NCI-H1417 treated with DMSO at 0.1 percent for 48 hours (cell line): ENCODE results near the gene VSX1.
A peak's percentile ranks its signal among the peaks of the same experiment; 100 is the strongest.

ENCODE experiments used
- DNase-seq: peaks from one replicate; lab custom pipeline; 2025; lab: John Stamatoyannopoulos, UW

The VSX1 gene

DNA sequence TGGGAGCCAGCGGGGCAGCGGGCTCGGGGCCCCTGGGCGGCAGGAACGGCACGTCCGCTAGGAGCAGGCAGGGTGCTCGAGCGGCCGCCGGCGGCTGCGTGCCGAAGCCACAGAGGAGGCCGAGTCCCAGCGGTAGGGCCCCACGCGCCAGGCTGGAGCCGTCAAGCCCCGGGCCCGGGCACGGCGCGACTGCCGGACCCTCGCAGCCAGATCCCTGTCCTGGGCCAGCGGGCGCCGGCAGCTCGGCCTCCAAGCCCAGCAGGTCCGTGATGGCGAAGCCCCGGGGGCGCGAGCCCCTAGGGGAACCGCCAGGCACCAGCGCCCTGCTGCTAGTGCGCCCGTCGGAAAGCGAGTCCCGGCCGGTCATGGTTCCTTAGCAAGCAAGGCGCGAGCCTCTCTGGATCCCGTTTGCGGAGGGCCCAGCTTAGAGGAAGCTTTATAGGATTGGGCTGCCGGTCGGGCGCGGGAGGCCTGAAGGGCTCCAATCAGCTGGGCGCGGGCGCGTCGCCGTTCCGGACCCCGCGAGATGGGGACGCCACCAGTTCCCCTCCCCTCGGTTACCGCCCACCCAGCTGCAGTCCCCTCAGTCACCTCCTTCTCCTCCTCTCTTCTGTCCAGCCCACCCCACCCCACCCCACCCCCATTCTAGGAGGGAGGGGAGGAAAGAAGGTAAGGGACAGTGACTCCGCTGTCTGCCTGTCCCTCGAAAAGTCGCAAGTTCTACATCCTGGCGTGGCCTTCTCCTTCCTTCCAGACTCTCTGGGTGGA, at the start of gene VSX1:
Gene VSX1, minus strand, starts transcription at position 412 of the 768 bp plus-strand sequence. Its CDS starts 45 bp downstream, at position 367.
- no peak for DNase-seq

GRCh38 chr20:25129908-25130307, 48.0 kb upstream of the VSX1 start:
- no peak for DNase-seq

- DNase-seq = no peak
Observed at GRCh38 chr20:25129428-25129827, 47.5 kb upstream of the VSX1 start.

GRCh38 chr20:25128649-25129048, 46.7 kb upstream of the VSX1 start:
- DNase-seq = no peak

GRCh38 chr20:25127761-25128537, 46.0 kb upstream of the VSX1 start:
- no peak for DNase-seq

- DNase-seq = no peak
Observed at GRCh38 chr20:25126204-25127029, 44.5 kb upstream of the VSX1 start.

- no peak for DNase-seq
Observed at GRCh38 chr20:25125636-25126035, 43.7 kb upstream of the VSX1 start.

DNA sequence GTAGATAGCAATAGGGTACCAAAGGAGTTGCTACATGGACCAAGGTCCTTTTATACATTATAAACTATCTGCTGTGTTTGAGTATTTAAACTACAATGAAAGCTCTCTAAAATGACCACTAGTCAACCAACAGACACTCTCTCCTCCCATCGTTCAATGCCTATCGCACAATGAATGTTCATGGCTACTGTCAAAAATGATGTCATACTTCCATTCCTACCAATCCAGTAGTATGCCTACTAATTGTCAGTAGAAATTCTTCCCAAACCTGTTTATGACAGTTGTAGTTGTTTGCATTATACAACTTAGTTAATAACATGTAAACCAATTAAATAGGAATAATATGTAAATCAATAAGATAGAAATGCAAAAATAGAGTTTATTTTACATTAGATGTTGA, 39.0 kb upstream of the VSX1 start:
- DNase-seq = no peak

- DNase-seq = no peak
Observed at GRCh38 chr20:25120457-25120856, 38.5 kb upstream of the VSX1 start.

GRCh38 chr20:25118529-25118928, 36.6 kb upstream of the VSX1 start:
- no peak for DNase-seq

- no peak for DNase-seq
Observed at GRCh38 chr20:25117990-25118389, 36.0 kb upstream of the VSX1 start.

DNA sequence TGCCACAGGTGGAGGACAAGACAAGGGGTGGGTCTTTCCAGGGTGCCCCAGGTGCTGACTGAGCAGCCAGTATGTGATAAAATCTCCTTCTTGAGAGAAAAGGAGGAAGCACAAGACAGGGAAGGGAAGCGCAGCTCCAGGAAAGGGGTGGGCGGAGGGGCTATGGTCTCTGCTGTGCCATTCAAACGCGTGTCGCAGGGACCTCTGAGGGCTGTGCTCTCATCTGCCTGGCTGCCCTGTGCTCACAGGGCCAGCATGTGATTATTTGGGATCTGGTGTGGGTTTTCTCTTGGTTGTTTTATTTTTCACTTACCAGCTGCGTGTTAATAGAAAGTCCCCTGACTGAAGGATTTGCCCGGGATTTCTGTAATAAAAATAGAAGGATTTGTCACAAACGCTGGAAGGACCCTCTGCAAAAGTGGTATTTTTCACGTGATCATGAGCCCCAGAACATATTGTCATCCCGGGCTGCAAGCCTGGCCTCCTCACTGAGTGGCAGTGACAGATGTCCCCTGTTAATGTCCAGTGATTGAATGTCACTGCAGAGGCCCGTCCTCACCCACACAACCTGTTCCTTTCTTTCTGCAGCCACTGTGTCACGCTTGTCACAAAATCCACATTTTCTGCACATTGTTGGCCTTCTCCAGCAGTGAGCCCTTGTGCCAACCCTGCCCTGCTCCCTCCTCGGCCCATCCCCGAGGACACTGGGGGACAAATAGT, 35.0 kb upstream of the VSX1 start:
- no peak for DNase-seq

DNA sequence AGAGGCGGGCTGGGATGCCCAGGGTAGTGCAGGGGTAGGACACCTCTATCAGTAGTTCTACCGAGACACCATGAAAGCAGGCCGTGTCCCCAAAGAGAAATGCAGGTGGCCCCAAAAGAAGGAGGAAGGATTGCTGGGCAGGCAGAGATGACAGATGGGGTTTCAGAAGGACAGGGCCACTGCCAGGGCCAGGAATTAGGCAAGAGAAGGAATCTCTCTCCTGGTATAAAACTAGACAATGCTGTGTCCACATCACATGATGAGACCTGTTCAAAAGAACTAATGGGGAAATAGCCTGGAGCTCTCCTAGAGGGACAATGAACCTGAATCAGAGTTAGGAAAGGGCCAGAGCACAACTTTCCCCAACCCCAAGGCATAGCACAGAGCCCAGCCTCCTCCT, 21.6 kb upstream of the VSX1 start:
- DNase-seq = no peak

DNA sequence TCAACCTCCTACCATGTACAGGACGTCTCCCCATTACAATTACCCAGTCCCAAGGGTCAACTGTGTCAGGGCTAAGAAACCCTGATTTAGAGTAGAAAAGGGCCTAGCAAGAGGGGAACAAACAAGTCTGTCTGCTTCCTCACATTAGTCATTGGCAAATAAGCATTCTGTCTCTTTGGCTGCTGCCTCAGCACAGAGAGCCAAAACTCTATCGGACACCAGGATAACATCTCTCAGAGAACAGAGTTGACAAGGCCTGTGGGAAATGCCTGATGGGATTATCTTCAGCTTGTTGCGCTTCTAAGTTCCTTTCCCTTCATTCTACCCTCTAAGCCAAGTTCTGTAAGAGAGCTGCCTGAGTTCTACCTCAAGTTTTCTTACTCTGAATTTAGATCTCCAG, 19.0 kb upstream of the VSX1 start:
- no peak for DNase-seq

GRCh38 chr20:25099601-25100140, 17.7 kb upstream of the VSX1 start:
- DNase-seq = no peak

GRCh38 chr20:25097498-25097897, 15.6 kb upstream of the VSX1 start:
- no peak for DNase-seq

DNA sequence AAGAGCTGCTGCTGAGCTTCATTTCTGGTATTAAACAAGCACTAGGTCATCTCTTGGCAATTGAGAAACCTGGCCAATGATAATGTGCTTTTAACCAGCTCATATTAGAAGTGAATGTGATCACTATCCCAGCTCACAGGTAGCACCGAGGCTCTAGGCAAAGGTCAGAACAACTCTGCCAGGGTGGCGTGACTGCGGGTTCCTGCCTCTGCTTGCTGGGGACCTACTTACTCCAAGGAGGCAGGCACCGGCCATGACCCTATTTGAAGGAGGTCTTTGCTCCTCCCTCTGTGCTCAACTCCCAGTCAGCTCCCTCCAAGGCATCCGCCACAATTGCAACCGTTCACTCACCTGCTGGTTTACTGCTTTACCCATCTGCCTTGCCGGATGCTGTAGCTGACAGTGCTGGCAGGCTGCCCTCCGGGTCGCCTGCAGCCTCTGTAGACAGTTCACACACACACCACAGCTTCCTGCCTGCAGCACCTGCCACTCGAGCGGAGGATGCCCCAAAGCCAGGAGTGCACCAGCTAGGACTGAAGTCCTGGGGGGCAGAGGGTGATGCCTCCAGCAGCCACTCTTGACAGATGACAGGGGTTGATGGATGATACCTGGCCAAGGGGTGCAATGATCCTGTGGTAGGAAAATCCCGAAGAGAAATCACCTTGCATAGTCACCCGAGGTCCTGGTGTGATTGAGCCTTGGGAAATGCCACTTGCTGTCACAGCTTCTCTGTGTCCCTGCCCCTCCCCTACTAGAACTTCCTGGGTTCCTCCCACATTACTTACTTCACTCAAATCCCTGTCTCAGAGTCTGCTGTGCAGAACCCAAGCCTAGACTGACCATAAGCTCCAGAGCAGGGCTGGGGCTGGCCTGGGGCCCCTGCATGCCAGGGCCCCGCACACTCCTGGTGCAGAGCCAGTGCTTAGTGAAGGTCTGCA, 8.8 kb upstream of the VSX1 start:
- DNase-seq = peak; percentile 32

- no peak for DNase-seq
Observed at GRCh38 chr20:25089662-25090061, 7.7 kb upstream of the VSX1 start.

GRCh38 chr20:25089096-25089495, 7.2 kb upstream of the VSX1 start:
- DNase-seq = no peak

GRCh38 chr20:25088267-25088666, 6.3 kb upstream of the VSX1 start:
- no peak for DNase-seq
